Stimulated activated CD4-positive, alpha-beta T cell treated with anti-CD3 and anti-CD28 coated beads, Interleukin-15, amount 100 ng/mL, for 24 hours (primary cell): ENCODE measurements around the gene JAM3.
"Not testable (repeated sequence)": the region's sequence is repeated elsewhere in the genome, so short reads cannot be mapped to it uniquely, and the experiment has no call there.

Experiments
- DNase-seq: peaks from one replicate; pipeline ENCODE4 v3.0.0-alpha.2; 2020

The JAM3 gene

GRCh38 chr11:134063124-134063495 lies 5.8 kb upstream of the JAM3 start:
- DNase-seq: no peak

DNA sequence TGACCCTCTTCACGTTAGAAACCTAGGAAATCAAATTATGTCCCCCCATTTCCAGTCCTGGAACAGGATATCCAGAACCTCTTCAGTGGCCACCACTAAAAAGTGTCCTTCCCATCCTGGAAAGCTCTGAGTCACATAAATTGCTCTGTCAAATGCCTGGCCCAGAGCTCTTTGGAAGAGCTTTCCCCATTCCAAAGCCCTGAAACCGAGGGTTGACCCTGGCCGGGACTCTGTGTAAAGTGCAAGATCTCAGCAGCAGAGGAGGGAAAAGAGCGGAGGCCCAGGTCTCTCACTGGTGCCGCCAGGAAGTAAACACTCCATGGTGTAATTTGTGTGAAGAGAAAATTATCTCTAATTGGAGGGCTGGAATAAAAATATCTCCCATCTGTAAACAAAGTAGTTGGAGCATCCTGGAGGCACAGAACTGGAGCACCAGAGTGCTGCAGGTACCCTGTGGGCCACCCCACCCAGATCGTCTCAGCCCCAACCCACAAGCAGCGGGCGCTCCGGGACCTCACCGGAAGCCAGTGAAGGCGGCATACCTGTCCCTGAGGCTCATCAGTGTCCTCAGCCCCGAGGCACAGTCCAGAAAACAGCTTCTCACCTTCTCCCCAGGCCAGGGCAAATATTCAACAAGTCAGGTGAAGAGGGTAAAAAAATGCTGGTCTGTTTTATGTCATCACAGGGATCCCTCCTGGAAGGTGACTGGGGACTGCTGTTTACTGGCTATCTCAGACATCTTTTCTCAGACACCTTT lies 4.7 kb upstream of the JAM3 start:
- no peak for DNase-seq

- no peak for DNase-seq
Observed at GRCh38 chr11:134065381-134065780, 3.5 kb upstream of the JAM3 start.

GRCh38 chr11:134066943-134067885 lies 1.7 kb upstream of the JAM3 start:
- DNase-seq: no peak

DNA sequence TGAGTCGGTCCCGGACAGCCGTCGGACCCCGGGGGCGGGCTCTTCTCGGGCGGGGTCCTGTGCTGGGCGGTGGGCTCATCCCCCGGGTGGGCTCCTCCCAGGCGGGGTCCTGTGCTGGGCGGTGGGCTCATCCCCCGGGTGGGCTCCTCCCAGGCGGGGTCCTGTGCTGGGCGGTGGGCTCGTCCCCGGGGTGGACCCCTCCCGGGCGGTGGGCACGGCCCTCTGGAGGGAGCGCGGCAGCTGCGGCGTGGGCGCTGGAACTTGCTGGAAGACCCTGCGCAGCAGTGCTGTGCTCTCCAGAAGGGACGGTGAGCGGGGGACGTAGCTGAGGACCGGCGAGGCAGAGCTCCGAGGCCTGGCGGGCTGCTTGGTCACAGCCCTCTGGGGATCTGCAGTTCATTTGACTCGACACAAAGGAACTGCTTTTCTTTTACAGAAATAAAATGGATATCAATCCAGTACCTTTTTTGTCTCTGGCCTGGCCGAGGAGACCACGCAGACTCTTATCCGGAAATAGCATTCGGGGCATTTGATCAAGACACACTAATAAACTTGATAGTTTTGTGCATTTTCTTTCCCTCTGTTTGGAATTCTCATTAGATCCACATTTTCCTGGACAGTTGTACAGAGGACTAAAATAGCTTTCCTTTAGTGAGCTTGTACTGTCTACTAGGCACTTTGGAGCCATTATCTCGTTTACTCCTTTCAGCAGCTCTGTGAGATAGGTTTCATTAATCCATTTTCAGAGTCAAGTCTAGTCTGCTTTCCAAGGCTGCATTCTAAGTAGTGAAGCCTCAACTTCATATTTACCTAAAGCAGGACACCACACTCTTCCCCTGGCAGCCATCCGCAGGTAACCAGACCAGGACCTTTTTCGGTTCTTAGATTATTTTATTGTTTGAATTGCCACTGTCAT lies 812 bp downstream of the JAM3 start:
- no peak for DNase-seq

GRCh38 chr11:134070342-134070845 lies 1.5 kb downstream of the JAM3 start:
- no peak for DNase-seq

- no peak for DNase-seq
Observed at GRCh38 chr11:134071306-134071705, 2.4 kb downstream of the JAM3 start.

- no peak for DNase-seq
Observed at GRCh38 chr11:134071766-134072402, 3.0 kb downstream of the JAM3 start.

- no peak for DNase-seq
Observed at GRCh38 chr11:134072844-134073243, 4.0 kb downstream of the JAM3 start.

DNA sequence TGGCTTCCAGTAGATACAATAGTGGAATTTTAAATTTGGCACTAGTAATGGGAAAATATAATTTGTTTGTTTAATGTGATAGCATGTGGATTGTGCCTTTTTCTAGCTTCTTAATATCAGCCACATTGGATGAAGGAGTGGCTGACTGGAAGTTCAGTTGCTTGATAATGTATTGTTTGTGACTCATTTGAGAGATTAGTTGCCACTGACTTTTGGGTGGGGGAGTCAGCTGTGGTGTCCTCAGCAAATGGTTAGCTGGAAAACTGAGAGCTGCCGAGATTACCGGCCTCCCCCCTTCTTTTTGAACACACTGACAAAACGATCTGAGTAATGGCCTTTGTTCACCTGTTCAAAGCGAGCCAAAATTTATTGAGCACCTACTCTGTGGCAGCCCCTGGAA lies 5.5 kb downstream of the JAM3 start:
- no peak for DNase-seq

- DNase-seq: no peak
Observed at GRCh38 chr11:134074766-134075165, 5.9 kb downstream of the JAM3 start.

- no peak for DNase-seq
Observed at GRCh38 chr11:134079317-134079716, 10.4 kb downstream of the JAM3 start.

DNA sequence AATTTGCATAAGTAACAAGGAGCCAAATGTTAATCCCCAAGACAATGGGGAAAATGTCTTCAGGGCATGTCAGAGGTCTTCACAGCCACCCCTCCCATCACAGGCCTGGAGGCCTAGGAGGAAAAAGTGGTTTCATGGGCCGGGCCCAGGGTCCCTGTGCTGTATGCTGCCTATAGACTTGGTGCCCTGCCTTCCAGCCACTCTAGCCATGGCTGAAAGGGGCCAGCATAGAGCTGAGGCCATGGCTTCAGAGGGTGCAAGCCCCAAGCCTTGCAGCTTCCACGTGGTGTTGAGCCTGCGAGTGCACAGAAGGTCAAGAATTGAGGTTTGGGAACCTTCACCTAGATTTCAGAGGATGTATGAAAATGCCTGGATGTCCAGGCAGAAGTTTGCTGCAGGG lies 12.4 kb downstream of the JAM3 start:
- not testable (repeated sequence) for DNase-seq

GRCh38 chr11:134082990-134083389 lies 14.1 kb downstream of the JAM3 start:
- no peak for DNase-seq

DNA sequence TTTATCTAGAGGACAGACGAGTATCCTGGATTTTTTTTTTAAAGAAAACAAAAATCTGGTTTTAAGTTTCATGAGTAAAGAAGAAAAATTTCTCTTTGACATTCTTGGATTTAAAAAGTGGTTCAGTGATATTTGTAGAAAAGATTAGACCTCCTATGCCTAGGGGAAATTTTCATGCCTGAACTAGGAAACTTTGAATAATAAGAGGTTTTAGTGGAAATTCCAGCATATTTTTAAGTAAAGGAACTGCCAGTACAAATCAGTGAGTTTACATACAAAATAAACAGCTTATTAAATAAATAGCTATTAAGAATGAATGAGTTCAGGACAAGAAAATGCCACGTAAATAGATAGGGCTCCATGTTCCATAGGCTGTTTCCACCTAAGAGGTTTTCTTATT lies 17.5 kb downstream of the JAM3 start:
- DNase-seq: no peak

DNA sequence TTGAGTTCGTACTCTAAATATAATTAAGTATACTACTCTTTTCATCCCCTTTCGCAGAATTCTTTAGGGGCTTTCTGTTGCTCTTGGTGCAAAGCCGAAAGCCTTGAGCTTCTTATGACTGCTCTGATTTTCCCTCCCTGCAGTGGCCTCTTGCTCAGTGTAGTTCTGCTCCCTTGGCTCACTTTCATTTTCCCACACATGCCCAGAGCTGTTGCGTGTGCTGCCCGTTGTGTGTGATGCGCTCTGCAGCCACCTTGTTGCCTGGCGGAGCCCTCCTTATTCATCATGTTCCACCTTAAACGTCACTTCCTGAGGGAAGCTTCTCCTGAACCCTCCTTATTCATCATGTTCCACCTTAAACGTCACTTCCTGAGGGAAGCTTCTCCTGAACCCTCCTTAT lies 23.1 kb downstream of the JAM3 start:
- not testable (repeated sequence) for DNase-seq

GRCh38 chr11:134097166-134097565 lies 28.3 kb downstream of the JAM3 start:
- DNase-seq: no peak

- DNase-seq: no peak
Observed at GRCh38 chr11:134098566-134099184, 29.8 kb downstream of the JAM3 start.

GRCh38 chr11:134100171-134100570 lies 31.3 kb downstream of the JAM3 start:
- DNase-seq: no peak

DNA sequence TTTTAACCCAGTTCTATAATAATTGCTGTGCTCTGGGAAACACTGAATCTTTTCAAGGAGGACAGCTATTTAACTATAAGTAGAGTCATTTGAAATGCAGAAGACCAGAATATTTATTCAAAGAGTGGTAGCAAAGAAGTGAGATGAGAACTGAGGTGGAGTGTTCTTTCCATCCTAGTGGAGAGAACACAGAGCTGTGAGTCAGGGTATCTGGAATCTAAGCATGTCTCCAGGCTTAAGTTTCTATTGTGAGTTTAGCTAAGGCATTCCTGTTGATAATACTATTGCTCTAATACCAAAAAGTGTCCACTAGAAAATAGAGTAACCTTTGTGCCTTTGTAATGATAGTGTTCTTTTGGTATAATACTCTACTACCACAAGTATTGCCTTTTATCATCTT lies 32.4 kb downstream of the JAM3 start:
- no peak for DNase-seq

DNA sequence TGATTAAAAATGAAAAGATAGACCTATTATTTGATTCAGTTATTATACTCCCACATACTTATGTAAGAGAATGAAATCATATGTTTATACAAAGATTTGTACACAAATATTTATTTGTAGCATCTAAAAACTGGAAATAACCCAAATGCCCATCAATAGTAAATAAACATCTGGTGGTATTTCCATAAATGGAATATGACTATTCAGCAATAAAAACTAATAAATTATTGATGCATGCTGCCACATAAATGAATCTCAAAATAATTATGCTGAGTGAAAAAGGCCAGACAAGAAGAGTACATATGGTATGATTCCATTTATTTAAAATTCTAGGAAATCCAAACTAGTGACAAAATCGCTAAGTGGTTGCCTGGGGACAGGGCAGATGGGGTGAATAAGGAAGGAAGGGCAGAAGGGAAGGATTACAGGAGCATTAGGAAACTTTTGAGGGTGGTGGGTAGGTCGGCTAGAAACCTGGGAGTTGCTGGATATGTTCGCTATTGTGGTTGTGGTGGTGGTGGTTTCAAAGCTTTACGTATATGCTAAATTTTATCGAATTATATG lies 41.5 kb downstream of the JAM3 start:
- no peak for DNase-seq
